IMR-90 (cell line): ENCODE measurements around the gene HLA-A. TPM values are rescaled to one million over a fixed set of nuclear protein-coding genes. Genes with fewer than 3 reads are reported as not detected.

Experiments
- ATAC-seq: fragments of 200-7000 bp; cut with Tn5 transposase; 2 replicates; pipeline ENCODE4 v1.9.1; 2020; ENCODE audit warnings: low read depth, mild to moderate bottlenecking, moderate library complexity
- BruUV-seq: library from RNA; stranded (reverse); fragments of 400-500 nt; replicated peaks from 2 replicates; lab custom pipeline; 2021; lab: Mats Ljungman, UMichigan
- CTCF ChIA-PET: fragments of 300-600 bp; formaldehyde crosslinking; extraction: SDS; loops from one replicate; lab custom pipeline; 2021; ENCODE audit warnings: antibody characterized with exemption; lab: Yijun Ruan, JAX
- POLR2A ChIA-PET: fragments of 300-600 bp; sonication (Branson Sonifier 250); formaldehyde crosslinking; loops from one replicate; lab custom pipeline; 2022; ENCODE audit warnings: antibody characterized with exemption; ENCODE audit not compliant: unreplicated experiment; lab: Charles Lee
- DNase-seq: peaks from one replicate; pipeline ENCODE4 v3.0.0; 2013
- H2AFZ ChIP-seq: replicated peaks from 2 replicates; pipeline ENCODE3; 2013; ENCODE audit warnings: low read length, mild to moderate bottlenecking; ENCODE audit not compliant: poor library complexity
- H2AK5ac ChIP-seq: 2 replicates; pipeline ENCODE4 v1.6.1; 2013; ENCODE audit warnings: low read depth, low read length, inconsistent platforms
- H2AK9ac ChIP-seq: replicated peaks from 2 replicates; pipeline ENCODE3; 2013; ENCODE audit warnings: mild to moderate bottlenecking, low read depth, low read length, moderate library complexity; ENCODE audit not compliant: poor library complexity
- H2BK120ac ChIP-seq: 2 replicates; pipeline ENCODE4 v1.6.1; 2013; ENCODE audit warnings: low read depth, low read length, inconsistent platforms
- H2BK15ac ChIP-seq: 3 replicates; pipeline ENCODE4 v1.6.1; 2013; ENCODE audit warnings: low read depth, low read length, inconsistent platforms
- H2BK20ac ChIP-seq: 2 replicates; pipeline ENCODE4 v1.6.1; 2013; ENCODE audit warnings: low read depth, mild to moderate bottlenecking, inconsistent platforms, low read length, moderate library complexity
- H2BK5ac ChIP-seq: 2 replicates; pipeline ENCODE4 v1.6.1; 2013; ENCODE audit warnings: mild to moderate bottlenecking, low read depth, low read length, inconsistent platforms; ENCODE audit not compliant: poor library complexity, severe bottlenecking
- H3K14ac ChIP-seq: replicated peaks from 2 replicates; pipeline ENCODE4 v1.6.1; 2013; ENCODE audit warnings: low read depth, low read length, inconsistent platforms
- H3K18ac ChIP-seq: 2 replicates; pipeline ENCODE4 v1.6.1; 2013; ENCODE audit warnings: low read depth, low read length, control low read depth
- H3K23ac ChIP-seq: 2 replicates; pipeline ENCODE4 v1.6.1; 2013; ENCODE audit warnings: low read depth, low read length, inconsistent platforms
- H3K27ac ChIP-seq: 2 replicates; pipeline ENCODE4 v1.5.1; 2013; ENCODE audit warnings: mild to moderate bottlenecking, control low read depth, low read length; ENCODE audit not compliant: insufficient read depth
- H3K27me3 ChIP-seq: 2 replicates; pipeline ENCODE4 v1.6.1; 2013; ENCODE audit warnings: low read length; ENCODE audit not compliant: control insufficient read depth, insufficient read depth
- H3K36me3 ChIP-seq: 2 replicates; pipeline ENCODE4 v1.6.1; 2013; ENCODE audit warnings: low read length, mixed read lengths; ENCODE audit not compliant: control insufficient read depth, insufficient read depth
- H3K4ac ChIP-seq: 2 replicates; pipeline ENCODE4 v1.6.1; 2013; ENCODE audit warnings: low read depth, low read length, inconsistent platforms
- H3K4me1 ChIP-seq: 2 replicates; pipeline ENCODE4 v1.6.1; 2013; ENCODE audit warnings: low read length, mixed read lengths; ENCODE audit not compliant: control insufficient read depth, insufficient read depth
- H3K4me2 ChIP-seq: 2 replicates; pipeline ENCODE4 v1.6.1; 2013; ENCODE audit warnings: low read depth, mild to moderate bottlenecking, control low read depth, low read length, moderate library complexity
- H3K4me3 ChIP-seq: 2 replicates; pipeline ENCODE4 v1.5.1; 2013; ENCODE audit warnings: low read depth, mild to moderate bottlenecking, control low read depth, low read length, moderate library complexity; ENCODE audit not compliant: insufficient read depth
- H3K56ac ChIP-seq: 2 replicates; pipeline ENCODE4 v1.6.1; 2013; ENCODE audit warnings: low read length, inconsistent platforms; ENCODE audit not compliant: insufficient read depth; ENCODE audit errors: extremely low read depth
- H3K79me1 ChIP-seq, 2 experiments: 2 replicates each; pipeline ENCODE4 v1.6.1; 2013; ENCODE audit warnings: low read length in 2 of 2, inconsistent platforms in 1 of 2, low read depth in 1 of 2
- H3K9ac ChIP-seq: 2 replicates; pipeline ENCODE4 v1.6.1; 2013; ENCODE audit warnings: low read depth, low read length, control low read depth
- H3K9me1 ChIP-seq: 2 replicates; pipeline ENCODE4 v1.6.1; 2013; ENCODE audit warnings: low read length, inconsistent platforms; ENCODE audit not compliant: insufficient read depth
- H3K9me3 ChIP-seq: 2 replicates; pipeline ENCODE4 v1.6.1; 2013; ENCODE audit warnings: low read length; ENCODE audit not compliant: control insufficient read depth, insufficient read depth
- H4K20me1 ChIP-seq: 2 replicates; pipeline ENCODE4 v1.6.1; 2013; ENCODE audit warnings: low read length, inconsistent platforms; ENCODE audit not compliant: insufficient read depth
- H4K5ac ChIP-seq: 2 replicates; pipeline ENCODE4 v1.6.1; 2013; ENCODE audit warnings: mild to moderate bottlenecking, low read depth, low read length, control low read depth
- H4K8ac ChIP-seq, 2 experiments: 2 replicates each; pipeline ENCODE4 v1.6.1; 2013; ENCODE audit warnings: low read depth in 2 of 2, low read length in 2 of 2, control low read depth in 1 of 2, inconsistent platforms in 1 of 2
- H4K91ac ChIP-seq: 2 replicates; pipeline ENCODE4 v1.6.1; 2013; ENCODE audit warnings: low read depth, low read length, inconsistent platforms; ENCODE audit not compliant: insufficient read depth
- CEBPB ChIP-seq: IDR thresholded peaks from 2 replicates; pipeline ENCODE4 v1.6.1; 2012; ENCODE audit warnings: low read depth, low read length, improper control_type of control experiment
- MAFK ChIP-seq: IDR thresholded peaks from 2 replicates; pipeline ENCODE4 v1.6.1; 2012; ENCODE audit warnings: low read depth, low read length, improper control_type of control experiment
- MAZ ChIP-seq: IDR thresholded peaks from 2 replicates; pipeline ENCODE4 v1.6.1; 2012; ENCODE audit warnings: low read depth, mild to moderate bottlenecking, low read length, improper control_type of control experiment, moderate library complexity, borderline replicate concordance
- NFE2L2 ChIP-seq: fragments of 150-350 bp; IDR thresholded peaks from 2 replicates; pipeline ENCODE4 v1.6.1; 2016; ENCODE audit warnings: low read depth, mild to moderate bottlenecking, low read length
- WGBS, 2 experiments: methylation state at CpG; one replicate each; pipeline versions ENCODE4 v1.1.5 to v1.1.7; 2013; ENCODE audit warnings: missing lambda C conversion rate in 2 of 2; ENCODE audit not compliant: insufficient read length in 1 of 2; ENCODE audit errors: extremely low coverage in 2 of 2; 5-methylcytosine and 5-hydroxymethylcytosine counted together
- dilution Hi-C: fragments of 300-500 bp; cut with HindIII; formaldehyde crosslinking; loops from one replicate; pipeline ENCODE4 v1.14.3; 2018; ENCODE audit warnings: low sequenced_read_pairs; ENCODE audit not compliant: unreplicated experiment
- in situ Hi-C: fragments of 300-500 bp; cut with MboI; formaldehyde crosslinking; loops from 3 replicates; pipeline ENCODE4 v1.14.3; 2019; ENCODE audit warnings: low sequenced_read_pairs, inconsistent platforms, mixed read lengths
- intact Hi-C: fragments of 100-400 bp; cut with micrococcal nuclease; formaldehyde crosslinking; loops from 2 replicates; pipeline ENCODE4 v1.10.0; 2022
- polyA plus RNA-seq, 3 experiments: library from polyadenylated mRNA; depleted of rRNA; stranded (reverse); fragments of >200 nt; gene quantifications; 2 replicates each; pipeline ENCODE4 v1.2.3, GENCODE V29; 2012; ENCODE audit warnings: low replicate concordance in 1 of 3
- total RNA-seq: library from RNA; depleted of rRNA; stranded (reverse); fragments of >200 nt; gene quantifications from 2 replicates; pipeline ENCODE4 v1.2.3, GENCODE V29; 2012

Gene HLA-A
- total and polyA plus RNA-seq, 2 of the 4 experiments (the other 2 are of a cell fraction): 94.5 to 218 TPM

GRCh38 chr6:29941016-29941415 is 1.3 kb upstream of the HLA-A start:
- H3K79me1 ChIP-seq: peaks cover 4 to 5% of the 10 kb centered on the region in 2 experiments; a peak in 3 of 4 replicates
- H2BK120ac ChIP-seq: no peak overlapping the region
- no peak overlapping the region; the same call in 1 of the 2 replicates for H2AK5ac ChIP-seq
- in situ Hi-C loops: no loop called here
- no peak overlapping the region for H2BK20ac ChIP-seq
- H4K5ac ChIP-seq: peak overlapping the region; percentile 29; the same call in 1 of the 2 replicates
- H3K36me3 ChIP-seq: peaks cover 16% of the 10 kb centered on the region
- no peak overlapping the region for H3K27ac ChIP-seq
- no TSS peak for BruUV-seq
- H3K4ac ChIP-seq: no peak overlapping the region
- no peak overlapping the region for H2BK5ac ChIP-seq
- ChIA-PET CTCF (no interaction called here), POLR2A (no interaction called here)
- no peak overlapping the region; the same call in 1 of the 2 replicates for H4K91ac ChIP-seq
- H3K4me1 ChIP-seq: peaks cover 4% of the 10 kb centered on the region
- no peak for DNase-seq
- H3K56ac ChIP-seq: no peak overlapping the region
- peak overlapping the region; percentile 50; the same call in 1 of the 3 replicates for H2BK15ac ChIP-seq
- no peak overlapping the region for H3K9ac ChIP-seq
- H3K9me1 ChIP-seq: peaks cover 3% of the 10 kb centered on the region; the same call in 1 of the 2 replicates
- WGBS, 2 experiments: 100% methylated on average over 3 of the region's 4 CpGs; no CpG with 5 or more reads in 1 of the 2 experiments
- H3K18ac ChIP-seq: no peak overlapping the region
- no peak overlapping the region for H3K23ac ChIP-seq
- TF ChIP-seq NFE2L2 (no peak), CEBPB (no peak), MAFK (no peak), MAZ (no peak)
- no peak overlapping the region for H4K8ac ChIP-seq
- H3K9me3 ChIP-seq: no peaks in the 10 kb centered on the region
- no peak for ATAC-seq
- no peak overlapping the region for H3K14ac ChIP-seq
- dilution Hi-C loops: no loop called here
- H3K4me3 ChIP-seq: no peak overlapping the region
- intact Hi-C loops: no loop called here
- peaks cover 4% of the 10 kb centered on the region; the same call in 1 of the 2 replicates for H4K20me1 ChIP-seq
- peak overlapping the region; percentile 43 for H2AFZ ChIP-seq
- H3K27me3 ChIP-seq: no peaks in the 10 kb centered on the region
- H2AK9ac ChIP-seq: no peak overlapping the region
- no peak overlapping the region for H3K4me2 ChIP-seq
